ENCODE results near the gene CRBN.
A peak's percentile ranks its signal among the peaks of the same experiment; 100 is the strongest.

CRBN gene

DNA sequence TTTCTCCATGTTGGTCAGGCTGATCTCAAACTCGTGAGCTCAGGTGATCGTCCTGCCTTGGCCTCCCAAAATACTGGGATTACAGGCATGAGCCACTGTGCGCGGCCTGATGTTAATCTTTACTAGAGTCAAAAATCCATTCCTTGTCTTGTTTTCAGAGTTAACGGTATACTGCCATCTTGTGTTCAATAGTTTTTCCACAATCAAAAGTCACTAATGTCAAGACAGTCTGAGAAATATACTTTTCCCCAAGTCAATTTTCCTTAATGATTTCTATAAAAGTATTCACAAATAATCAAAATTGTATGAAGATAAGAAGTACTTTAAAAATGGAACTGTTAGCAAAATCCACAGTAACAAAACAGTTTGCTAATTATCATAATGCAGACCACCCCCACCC, 8.5 kb downstream of the CRBN start:
- no peak for DNase-seq (ENCODE audit: low read depth)

DNA sequence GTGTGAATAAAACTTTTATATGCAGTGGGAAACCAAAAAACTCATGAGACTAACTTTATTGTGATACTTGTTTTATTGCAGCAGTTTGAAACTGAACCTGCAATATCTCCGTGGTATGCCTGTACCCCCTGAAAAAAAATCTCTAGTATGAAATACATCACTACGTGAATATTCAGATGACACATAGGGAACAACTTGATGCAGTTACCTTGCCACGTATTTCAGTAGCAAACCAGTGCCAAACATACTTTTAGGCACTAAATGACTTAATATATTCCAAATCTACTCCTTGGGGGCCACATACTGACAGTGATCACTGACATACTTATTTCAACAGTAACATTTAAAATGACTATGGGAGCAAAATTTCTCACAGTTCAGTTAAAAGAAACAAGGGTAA, 13.8 kb downstream of the CRBN start:
- no peak for DNase-seq (ENCODE audit: low read depth)

DNA sequence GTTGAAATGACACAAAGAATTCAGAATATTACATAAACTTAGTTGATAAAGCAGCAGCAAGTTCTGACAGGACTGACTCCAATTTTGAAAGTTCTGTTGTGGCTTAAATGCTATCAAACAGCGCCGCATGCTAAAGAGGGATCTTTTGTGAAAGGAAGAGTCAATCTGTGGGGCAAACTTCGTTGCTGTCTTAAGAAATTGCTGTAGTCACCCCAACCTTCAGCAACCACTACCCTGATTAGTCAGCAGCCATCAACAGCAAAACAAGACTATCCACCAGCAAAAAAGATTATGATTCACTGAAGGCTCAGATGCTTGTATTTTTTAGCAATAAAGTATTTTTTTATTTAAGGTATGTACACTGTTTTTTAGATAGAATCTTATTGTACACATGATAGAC, 14.2 kb downstream of the CRBN start:
- no peak for DNase-seq (ENCODE audit: low read depth)

DNA sequence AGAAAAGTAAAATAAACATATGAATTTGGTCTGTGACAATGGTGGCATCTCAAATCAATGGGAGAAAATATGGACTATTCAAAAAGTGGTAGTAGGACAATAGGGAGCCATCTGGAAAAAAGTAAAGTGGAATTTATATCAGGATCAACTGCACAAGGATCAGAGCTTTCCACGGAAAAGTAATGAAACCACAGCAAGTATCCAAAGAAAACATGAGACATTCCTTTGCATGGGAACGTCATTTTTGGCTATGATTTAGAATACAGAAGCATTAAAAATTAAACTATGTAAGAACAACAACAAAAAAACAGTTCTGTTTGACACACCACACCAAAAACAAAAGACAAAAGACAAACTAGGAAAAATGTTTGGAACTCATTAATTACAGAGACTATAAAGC, 18.7 kb downstream of the CRBN start:
- DNase-seq (ENCODE audit: low read depth): no peak

DNA sequence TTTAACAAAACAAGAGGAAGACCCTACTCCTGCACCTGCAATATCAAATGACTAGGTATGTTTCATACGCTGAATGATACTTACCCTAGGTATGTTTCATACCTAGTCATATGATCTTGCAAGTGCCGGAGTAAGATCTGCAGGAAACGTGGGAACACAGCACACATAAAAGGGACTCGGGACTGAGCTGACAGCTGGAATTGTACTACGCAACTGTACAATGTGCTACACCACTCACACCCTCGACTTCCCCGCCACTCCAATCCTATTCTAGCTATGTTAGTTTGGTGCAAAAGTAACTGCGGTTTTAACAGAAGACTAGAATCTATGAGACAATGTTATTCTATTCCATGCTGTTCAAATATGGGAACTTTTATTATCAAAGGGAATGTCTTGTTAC, 22.0 kb downstream of the CRBN start:
- DNase-seq (ENCODE audit: low read depth): no peak

DNA sequence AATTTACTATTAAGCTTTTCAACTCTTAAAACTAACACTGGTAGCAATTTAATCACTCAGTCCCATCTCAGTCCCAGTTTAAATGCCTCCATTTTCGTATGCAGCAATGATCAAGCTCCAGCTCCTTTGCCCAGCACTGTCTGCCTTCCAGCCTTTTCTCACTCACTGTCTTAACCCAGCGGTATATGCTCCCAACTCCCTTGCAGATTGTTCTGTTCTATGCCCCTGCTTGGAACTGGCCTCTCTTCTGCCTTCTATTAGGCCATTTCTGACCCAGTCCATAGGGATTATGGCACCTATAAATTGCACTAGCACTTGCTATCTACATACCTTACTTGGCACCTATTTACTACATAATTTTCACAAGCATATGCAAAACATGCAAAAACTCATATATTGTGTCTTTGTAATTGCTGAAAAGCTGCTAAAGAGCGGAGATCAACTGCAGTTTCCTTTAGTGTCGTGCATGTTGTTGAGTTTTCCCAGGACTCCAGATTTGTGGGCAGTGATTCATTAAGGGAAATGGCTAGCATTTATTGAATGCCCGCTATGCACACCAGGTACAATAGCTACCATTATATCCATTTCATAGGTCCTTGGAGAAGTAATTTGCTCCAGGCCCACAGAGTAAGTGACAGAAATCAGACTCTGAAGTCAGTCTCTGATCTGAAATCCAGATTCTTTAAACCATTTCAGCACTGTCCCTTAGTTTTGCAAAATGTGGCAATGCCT, 24.4 kb downstream of the CRBN start:
- DNase-seq (ENCODE audit: low read depth): no peak

DNA sequence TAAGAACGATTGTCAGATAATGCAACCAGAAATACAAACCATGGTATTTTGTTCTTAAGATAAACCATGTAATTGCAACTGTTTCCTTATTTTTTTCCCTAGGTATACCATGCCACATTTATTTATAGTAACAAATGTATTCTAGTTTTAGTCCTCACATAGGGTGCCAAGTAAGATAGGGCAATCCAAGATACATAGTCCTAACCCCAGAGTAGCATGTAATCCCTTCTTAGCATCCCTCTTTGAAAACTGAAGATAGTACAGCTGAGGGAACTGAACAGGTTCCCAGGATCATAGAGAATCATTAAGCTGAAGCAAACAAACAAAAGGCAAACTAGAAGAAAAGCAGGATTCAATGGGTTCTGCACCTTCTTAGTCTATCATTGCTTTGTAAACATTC, 28.0 kb downstream of the CRBN start:
- DNase-seq (ENCODE audit: low read depth): no peak

DNA sequence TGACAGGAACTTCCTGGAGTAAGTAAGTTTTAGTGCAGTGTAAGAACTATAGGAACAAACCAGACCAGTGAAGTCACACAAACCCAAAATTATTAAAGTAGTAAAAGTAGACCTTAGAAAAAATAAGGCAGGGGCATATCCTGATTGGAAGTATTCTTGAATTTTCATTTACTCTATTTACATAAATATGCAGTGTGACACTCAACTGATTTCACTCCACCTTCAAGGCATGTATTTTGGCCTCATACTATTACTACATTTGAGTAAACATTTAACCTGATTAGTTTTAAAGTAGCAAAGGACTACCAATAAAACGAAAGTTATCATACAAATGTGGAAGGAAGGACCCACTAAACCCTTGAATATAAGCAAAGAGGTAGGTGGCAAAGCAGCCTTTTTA, 29.9 kb downstream of the CRBN start:
- no peak for DNase-seq (ENCODE audit: low read depth)

DNA sequence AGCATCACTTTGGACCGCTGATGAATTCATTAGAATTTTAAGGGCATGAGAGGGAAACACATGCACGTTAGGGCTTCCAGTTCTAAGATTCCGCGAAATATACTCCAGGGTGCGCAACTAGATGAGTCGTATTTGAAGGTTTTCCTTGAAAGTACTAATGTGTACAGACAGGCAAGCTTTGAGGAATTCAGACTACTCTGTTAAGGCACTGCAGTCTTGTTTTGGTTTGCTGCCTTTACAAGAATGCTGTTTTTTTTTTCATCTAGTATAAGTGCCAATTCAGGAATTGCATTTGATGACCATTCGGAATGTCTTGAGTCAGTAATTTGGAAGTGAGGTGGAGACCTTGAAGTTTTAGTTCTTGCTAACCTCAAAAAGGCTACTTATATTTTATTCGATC, 33.7 kb downstream of the CRBN start:
- DNase-seq (ENCODE audit: low read depth): no peak

DNA sequence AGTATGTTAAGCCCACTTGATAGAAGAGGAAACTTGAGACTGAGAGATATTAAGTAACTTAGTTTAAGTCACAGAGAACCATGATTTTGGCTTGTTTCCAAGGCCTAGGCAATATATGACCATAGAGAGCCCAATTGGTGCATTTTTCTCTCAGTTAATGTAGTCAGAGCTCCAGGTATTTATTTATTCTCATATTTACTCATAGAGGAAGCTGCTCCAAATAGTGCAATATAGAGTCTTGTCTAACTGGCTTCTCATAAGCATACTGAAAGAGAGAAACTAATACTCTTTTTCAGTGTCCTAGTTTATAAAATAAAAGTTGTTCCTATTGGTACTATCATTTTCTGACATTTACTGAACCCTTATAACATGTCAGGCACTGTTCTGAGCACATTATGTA, 37.6 kb downstream of the CRBN start:
- DNase-seq (ENCODE audit: low read depth): no peak

DNA sequence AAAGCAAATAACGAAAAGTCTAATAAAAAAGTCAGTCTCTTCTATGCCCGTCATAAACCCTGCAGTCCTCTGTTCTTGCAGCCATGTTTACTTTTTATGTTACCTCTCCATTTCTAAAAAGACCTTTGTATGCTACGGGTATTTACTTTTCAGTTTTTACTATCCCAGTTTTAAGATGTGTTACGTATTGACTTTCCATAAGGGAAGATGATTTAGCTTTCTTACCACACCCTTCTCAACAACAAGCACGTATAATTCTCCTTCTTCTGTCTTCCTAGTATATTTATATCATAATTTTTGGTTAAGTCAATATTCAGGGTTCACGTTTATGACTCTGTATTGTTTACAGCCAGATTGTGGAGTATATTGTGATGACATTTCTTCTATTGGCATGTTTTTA, 42.0 kb downstream of the CRBN start:
- DNase-seq (ENCODE audit: low read depth): no peak

DNA sequence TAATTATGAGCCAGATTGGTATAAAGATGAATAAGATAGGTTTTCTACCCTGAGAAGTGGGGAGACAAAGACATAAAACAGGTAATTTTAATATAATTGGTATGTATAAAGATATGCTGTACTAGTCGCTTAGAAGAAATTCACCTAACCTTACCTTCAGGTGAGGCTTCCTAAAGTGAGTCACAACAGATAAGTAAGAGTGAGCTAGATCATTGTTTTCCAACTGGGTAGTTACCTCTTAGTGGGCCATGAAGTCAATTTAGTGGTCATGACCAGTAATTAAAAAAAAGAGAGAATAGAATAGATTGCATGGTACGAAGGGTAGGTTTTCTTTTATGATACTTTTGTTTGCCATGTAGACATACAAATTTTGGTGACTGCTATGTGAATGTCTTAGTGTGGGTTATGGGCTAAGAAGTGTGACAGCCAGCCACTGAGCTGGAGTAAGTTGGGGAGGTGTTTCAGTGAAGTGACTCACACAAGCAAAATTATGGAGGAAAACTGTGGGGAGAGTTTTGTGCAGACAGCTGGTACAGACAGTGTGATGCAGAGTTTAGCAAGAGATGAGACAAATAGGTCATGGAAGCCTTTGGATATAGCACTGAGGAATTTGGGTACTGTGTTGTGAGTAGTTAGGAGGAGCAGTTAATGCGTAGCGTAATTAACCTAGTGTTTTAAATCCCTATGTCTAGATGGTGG, 44.6 kb downstream of the CRBN start:
- no peak for DNase-seq (ENCODE audit: low read depth)

DNA sequence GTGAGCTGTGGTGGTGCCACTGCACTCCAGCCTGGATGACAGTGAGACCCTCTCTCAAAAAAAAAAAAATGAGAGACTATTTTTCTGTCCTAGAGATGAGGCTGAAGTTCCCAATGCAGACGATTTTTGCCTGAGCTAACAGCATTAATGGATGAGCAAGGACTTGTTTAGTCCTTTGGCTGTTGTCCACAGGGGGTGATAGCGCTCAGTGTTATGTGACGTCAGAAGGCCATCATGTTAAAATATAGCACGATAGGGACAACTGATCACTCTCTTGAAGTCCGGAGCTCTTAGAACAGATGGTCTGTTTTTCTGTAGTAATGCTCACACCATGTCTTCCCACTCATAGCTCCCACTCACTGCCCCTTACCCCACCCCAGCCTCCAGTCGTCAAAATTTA, 46.0 kb downstream of the CRBN start:
- no peak for DNase-seq (ENCODE audit: low read depth)

DNA sequence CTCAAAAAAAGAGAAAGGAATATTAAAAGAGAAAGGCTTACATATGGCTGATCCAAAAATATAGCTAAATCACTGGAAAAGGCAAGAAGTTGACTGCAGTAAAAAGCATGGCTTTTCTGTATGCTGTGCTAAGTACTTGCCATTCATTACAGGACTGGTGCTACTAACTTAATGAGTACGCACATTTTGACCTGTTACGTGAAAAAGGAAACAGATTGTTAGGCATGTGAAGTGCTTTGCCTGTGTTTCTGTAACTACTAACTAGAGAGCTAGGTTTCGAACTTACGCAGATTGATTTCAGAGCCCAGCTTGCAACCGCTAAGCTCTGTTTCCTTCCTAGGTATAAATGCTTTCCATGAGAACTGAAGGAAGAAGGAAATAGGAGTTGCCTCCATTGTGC, 49.9 kb downstream of the CRBN start:
- DNase-seq (ENCODE audit: low read depth): no peak

DNA sequence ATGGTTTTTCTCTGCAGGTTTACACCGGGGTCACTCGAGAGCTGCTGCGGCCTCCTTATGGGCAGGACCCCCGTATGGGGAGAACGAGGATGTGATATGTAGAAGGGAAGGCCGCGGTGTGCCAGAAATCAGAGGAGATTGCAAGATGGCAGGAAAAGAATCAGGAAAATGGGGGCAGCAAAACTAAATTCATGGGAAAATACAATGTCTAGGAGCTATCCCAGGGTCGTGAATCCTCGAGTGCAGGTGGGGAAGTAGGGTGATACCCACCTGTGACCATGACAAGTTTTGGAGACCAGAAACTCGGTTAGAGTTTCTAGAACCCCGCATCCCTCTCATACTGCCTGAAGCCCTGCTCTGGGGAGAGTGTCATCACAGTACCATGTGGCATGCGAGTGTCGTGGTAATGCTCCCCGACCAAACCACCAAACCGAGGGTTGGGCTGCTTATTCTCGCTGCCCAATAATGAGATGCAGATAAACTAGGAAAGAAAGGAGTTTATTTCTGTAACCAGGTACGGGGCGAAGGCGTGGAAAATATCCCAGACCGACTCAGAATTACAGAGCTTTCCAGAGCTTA, 52.0 kb downstream of the CRBN start:
- peak; percentile 17 for DNase-seq (ENCODE audit: low read depth)

DNA sequence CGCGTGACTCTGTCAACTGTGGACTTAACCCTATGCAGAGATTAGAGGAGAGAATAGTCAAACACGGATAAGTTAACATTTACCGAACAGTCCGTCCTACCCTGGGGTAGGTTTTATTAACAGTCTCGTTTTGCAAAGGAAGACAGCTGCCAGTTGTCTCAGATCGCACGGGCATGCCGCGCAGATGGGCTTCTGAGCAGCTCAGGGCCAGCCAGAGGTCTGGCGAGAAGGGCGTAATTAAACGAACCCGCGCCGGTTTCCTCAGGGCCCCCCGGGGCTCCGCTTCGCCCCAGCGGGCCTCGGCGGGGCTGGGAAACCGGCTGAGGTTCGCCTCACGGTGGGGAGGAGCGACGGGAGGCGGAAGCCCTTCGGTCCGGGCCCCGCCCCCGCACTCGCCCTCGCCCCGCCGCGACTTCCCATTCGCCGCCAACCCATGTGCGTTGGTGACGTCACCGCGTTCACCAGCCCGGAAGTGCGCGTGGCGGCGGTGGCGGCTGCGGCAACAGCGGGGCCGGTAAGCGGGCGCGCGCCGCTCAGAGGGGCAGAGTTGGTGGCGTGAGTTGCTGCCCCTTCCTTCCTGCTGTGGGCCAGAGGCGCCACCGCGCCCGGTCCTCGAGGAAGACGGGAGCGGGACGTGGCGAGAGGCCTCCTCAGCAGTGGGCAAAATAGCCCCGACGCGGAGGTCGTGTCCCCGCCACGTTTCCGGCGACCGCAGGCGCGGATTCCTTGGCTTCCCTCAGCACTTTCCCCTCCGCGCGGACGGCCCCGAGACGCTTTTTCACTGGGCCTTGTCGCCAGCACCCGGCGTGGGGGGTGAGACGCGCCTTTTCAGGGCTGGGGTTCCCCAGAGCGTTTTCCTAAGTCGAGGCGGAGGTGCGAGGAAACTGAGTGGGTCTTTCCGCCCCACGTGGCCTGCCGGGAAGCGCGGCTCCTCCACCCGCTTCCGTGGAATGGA, 52.7 kb downstream of the CRBN start, which contains the start of gene TRNT1:
Gene TRNT1, plus strand, starts transcription at position 464 of the 955 bp plus-strand sequence. CDS start 2,101 bp downstream, outside the sequence.
- DNase-seq (ENCODE audit: low read depth): peak; percentile 95

DNA sequence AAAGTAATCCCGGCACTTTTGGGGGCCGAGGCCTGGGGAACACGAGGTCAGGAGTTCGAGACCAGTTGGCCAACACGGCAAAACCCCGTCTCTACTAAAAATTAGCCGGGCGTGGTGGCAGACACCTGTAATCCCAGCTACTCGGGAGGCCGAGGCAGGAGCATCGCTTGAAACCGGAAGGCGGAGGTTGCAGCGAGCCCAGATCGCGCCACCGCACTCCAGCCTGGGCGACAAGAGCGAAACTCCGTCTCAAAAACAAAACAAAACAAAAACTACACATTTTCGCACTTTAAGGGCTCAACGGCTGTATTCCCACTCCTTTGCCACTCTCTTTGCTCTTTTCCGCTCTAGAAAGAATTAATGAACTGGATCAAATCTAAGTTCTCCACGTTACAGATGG, 53.5 kb downstream of the CRBN start:
- no peak for DNase-seq (ENCODE audit: low read depth)

DNA sequence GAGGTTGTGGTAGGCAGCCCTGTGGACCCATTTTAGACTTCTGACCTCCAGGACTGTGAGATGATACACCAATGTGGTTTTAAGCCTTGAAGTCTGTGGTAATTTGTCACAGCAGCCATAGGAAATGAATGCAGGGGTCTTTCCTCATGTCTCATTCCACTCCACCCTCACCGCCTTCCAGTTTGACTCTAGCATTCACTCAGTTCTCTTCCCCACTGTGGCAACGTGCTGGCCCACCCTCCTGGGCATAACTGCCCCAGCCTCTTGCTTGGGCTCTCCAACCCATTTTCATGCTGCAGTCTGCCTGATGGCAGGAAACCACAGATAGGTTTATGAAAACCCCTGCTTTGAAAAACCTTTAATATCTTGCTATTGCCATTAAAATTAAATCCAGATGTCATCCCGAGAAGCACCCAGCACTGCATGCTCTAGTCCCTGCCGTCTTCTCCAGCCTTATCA, 60.1 kb downstream of the CRBN start:
- no peak for DNase-seq (ENCODE audit: low read depth)

DNA sequence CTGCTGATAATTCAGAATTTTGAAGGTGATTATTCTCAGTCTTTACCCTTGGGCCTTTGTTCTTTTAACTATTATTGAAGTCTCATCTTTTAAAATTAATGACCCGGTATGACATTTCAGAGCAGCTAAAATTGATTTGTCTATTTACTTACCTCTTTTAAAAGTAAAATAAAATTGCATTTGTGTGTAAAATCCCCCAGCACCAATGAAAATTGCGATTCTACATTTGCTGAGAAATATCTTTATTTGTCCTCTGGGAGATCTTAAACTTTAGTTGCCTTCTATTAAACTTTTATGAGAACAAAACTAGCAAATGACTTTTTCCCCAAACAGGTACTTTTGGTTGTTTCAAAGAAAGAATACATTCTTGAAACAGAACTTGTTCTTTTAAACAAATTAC, 61.8 kb downstream of the CRBN start:
- no peak for DNase-seq (ENCODE audit: low read depth)

DNA sequence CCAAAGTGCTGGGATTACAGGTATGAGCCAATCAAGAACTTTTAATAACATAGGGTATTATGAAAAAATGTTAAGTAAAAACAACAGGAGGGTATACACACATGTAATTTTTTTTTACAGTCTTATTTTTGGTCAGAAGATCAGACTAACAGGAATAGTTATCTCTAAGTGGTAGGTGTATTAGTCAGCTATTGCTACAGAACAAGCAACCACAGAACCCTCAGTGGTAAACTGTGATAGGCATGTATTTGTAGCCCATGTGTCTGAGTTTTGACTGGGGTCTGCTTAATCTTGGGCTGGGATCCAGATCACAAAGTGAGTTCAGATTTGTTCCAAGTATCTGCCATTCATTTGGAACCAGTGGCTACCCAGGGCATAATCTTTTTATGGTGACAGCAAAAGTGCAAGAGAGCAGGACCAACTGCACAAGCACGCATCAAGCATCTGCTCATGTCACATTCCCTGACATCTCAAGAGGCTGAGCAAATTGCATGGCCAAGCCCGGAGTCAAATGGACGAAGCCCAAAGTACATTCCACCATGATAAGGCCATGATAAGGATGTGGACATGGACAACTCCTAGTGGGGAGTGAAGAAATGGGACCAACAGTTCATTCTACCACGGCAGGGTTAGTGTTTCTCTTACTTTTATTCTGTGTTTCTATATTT, 66.3 kb downstream of the CRBN start:
- no peak for DNase-seq (ENCODE audit: low read depth)

DNA sequence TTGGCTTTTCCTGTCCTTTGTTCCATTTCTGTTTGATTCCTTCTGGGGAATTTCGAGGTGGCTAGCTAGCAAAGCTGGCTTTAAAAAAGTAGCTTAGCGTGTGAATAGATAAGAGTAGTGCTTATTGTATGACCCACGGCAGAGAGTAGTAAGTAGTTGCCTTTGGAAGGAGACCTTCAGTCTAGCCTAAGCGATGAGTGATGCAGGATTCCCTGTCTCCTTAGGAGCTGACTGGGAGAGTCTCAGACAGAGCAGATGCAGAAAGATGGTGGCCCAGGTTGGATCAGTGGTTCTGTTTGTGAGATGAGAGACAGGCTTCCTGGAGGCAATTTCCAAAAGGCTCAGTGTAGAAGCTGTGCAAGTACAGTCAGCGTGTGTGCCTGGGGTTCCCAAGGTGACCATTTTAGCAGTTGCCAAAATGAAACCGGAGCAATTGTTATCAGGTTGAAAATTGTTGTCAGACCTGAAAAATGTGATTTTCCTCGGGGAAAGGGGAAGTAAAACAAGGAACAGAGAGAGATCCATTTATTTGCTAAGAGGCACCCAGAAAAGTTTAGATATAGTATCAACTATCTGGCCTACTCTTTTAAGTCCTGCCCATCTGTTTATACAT, 68.6 kb downstream of the CRBN start:
- no peak for DNase-seq (ENCODE audit: low read depth)
